BLaER1 treated with 17β-estradiol and CSF1 and Interleukin-3, amounts not matched to agents 10 nM and 100 nM (cell line): ENCODE results near the gene GOLGB1.

Experiments used
- H3K27ac ChIP-seq, 11 experiments: shearing (Covaris generic); formaldehyde crosslinking; 2 replicates each; pipeline ENCODE4 v1.8.1; 2022
- H3K27me3 ChIP-seq, 11 experiments: shearing (Covaris generic); formaldehyde crosslinking; 2 replicates each; pipeline ENCODE4 v1.8.1; 2022
- H3K36me3 ChIP-seq, 11 experiments: shearing (Covaris generic); formaldehyde crosslinking; 2 replicates each; pipeline ENCODE4 v1.8.1; 2022
- H3K4me1 ChIP-seq, 10 experiments: shearing (Covaris generic); formaldehyde crosslinking; 2 replicates each; pipeline ENCODE4 v1.8.1; 2022
- H3K4me2 ChIP-seq, 11 experiments: shearing (Covaris generic); formaldehyde crosslinking; 2 replicates each; pipeline ENCODE4 v1.8.1; 2022
- H3K4me3 ChIP-seq, 10 experiments: shearing (Covaris generic); formaldehyde crosslinking; 2 replicates each; pipeline ENCODE4 v1.8.1; 2022
- H3K9ac ChIP-seq, 11 experiments: shearing (Covaris generic); formaldehyde crosslinking; 2 replicates each; pipeline ENCODE4 v1.8.1; 2022
- H3K9me3 ChIP-seq, 11 experiments: shearing (Covaris generic); formaldehyde crosslinking; replicated peaks in 1 of 11; 2 replicates each; pipeline ENCODE4 v1.8.1; 2022
- H4K20me1 ChIP-seq, 11 experiments: shearing (Covaris generic); formaldehyde crosslinking; 2 replicates each; pipeline ENCODE4 v1.8.1; 2022
- Cebpa-rat ChIP-seq, 11 experiments: shearing (Covaris generic); IDR thresholded peaks; 2 replicates each; pipeline ENCODE4 v1.8.1; 2022

Gene GOLGB1

GRCh38 chr3:121645054-121645453 lies 104.5 kb downstream of the GOLGB1 start:
- H3K36me3 ChIP-seq, result peaks cover 68 to 86% (median 81%) of the 10 kb centered on the region in 11 experiments
- TF ChIP-seq Cebpa-rat (IDR thresholded peaks at IDR 0.05), result no peak
- no peaks in the 10 kb centered on the region for H3K4me1 ChIP-seq

GRCh38 chr3:121642601-121643314 lies 106.8 kb downstream of the GOLGB1 start:
- no peak overlapping the region for H3K9ac ChIP-seq
- no peak overlapping the region for H3K27ac ChIP-seq
- H3K4me1 ChIP-seq, result no peaks in the 10 kb centered on the region
- H4K20me1 ChIP-seq, result peaks cover 0 to 49% (median 3%) of the 10 kb centered on the region in 11 experiments; a peak in 10 of 22 replicates
- no peak overlapping the region for H3K4me2 ChIP-seq
- no peak for TF ChIP-seq Cebpa-rat (IDR thresholded peaks at IDR 0.05)
- no peaks in the 10 kb centered on the region for H3K9me3 ChIP-seq
- no peaks in the 10 kb centered on the region for H3K27me3 ChIP-seq
- peaks cover 69 to 85% (median 82%) of the 10 kb centered on the region in 11 experiments for H3K36me3 ChIP-seq
- no peak overlapping the region for H3K4me3 ChIP-seq

More at GRCh38 chr3:121645054-121645453, 104.5 kb downstream of the GOLGB1 start:
- Histone ChIP-seq H3K27me3 (no peaks in the 10 kb centered on the region), H3K9me3 (peaks cover 0 to under 1% (median 0%) of the 10 kb centered on the region in 11 experiments; a peak in 3 of 22 replicates), H3K4me2 (no peak overlapping the region), H3K4me3 (no peak overlapping the region), H4K20me1 (peaks cover 0 to 58% (median 5%) of the 10 kb centered on the region in 11 experiments; a peak in 11 of 22 replicates), H3K27ac (no peak overlapping the region), H3K9ac (no peak overlapping the region)

GRCh38 chr3:121641127-121641526 lies 108.4 kb downstream of the GOLGB1 start:
- Histone ChIP-seq H3K4me3 (no peak overlapping the region), H3K4me2 (no peak overlapping the region), H3K9ac (no peak overlapping the region), H4K20me1 (peaks cover 0 to 51% (median 3%) of the 10 kb centered on the region in 11 experiments; a peak in 9 of 22 replicates), H3K9me3 (no peaks in the 10 kb centered on the region), H3K4me1 (no peaks in the 10 kb centered on the region), H3K27ac (no peak overlapping the region), H3K27me3 (no peaks in the 10 kb centered on the region), H3K36me3 (peaks cover 80 to 92% (median 91%) of the 10 kb centered on the region in 11 experiments)
- TF ChIP-seq Cebpa-rat (IDR thresholded peaks at IDR 0.05), result no peak

- Histone ChIP-seq H4K20me1 (peaks cover 0 to 34% (median 0%) of the 10 kb centered on the region in 11 experiments; a peak in 8 of 22 replicates), H3K4me3 (no peak overlapping the region), H3K4me1 (no peaks in the 10 kb centered on the region), H3K27me3 (no peaks in the 10 kb centered on the region), H3K9me3 (no peaks in the 10 kb centered on the region), H3K36me3 (peaks cover 86 to 97% (median 96%) of the 10 kb centered on the region in 11 experiments), H3K9ac (no peak overlapping the region), H3K4me2 (no peak overlapping the region), H3K27ac (no peak overlapping the region)
- no peak for TF ChIP-seq Cebpa-rat (IDR thresholded peaks at IDR 0.05)
Observed at GRCh38 chr3:121637922-121638321, 111.6 kb downstream of the GOLGB1 start.

- no peaks in the 10 kb centered on the region for H3K4me1 ChIP-seq
- no peak overlapping the region for H3K27ac ChIP-seq
Observed at GRCh38 chr3:121630355-121630754, 119.2 kb downstream of the GOLGB1 start.

GRCh38 chr3:121629601-121630000 lies 119.9 kb downstream of the GOLGB1 start:
- Histone ChIP-seq H4K20me1 (peaks cover 0 to 6% (median 0%) of the 10 kb centered on the region in 11 experiments; a peak in 2 of 22 replicates), H3K4me1 (no peaks in the 10 kb centered on the region), H3K9me3 (no peaks in the 10 kb centered on the region), H3K27me3 (no peaks in the 10 kb centered on the region), H3K4me3 (no peak overlapping the region), H3K4me2 (no peak overlapping the region), H3K9ac (no peak overlapping the region), H3K27ac (no peak overlapping the region), H3K36me3 (peaks cover 47 to 68% (median 54%) of the 10 kb centered on the region in 11 experiments)
- no peak for TF ChIP-seq Cebpa-rat (IDR thresholded peaks at IDR 0.05)

More at GRCh38 chr3:121630355-121630754, 119.2 kb downstream of the GOLGB1 start:
- no peak overlapping the region for H3K9ac ChIP-seq
- H3K4me3 ChIP-seq, result no peak overlapping the region
- peaks cover 0 to 6% (median 0%) of the 10 kb centered on the region in 11 experiments; a peak in 2 of 22 replicates for H4K20me1 ChIP-seq
- no peak overlapping the region for H3K4me2 ChIP-seq
- peaks cover 54 to 75% (median 61%) of the 10 kb centered on the region in 11 experiments for H3K36me3 ChIP-seq
- H3K27me3 ChIP-seq, result no peaks in the 10 kb centered on the region
- H3K9me3 ChIP-seq, result no peaks in the 10 kb centered on the region
- TF ChIP-seq Cebpa-rat (IDR thresholded peaks at IDR 0.05), result no peak

GRCh38 chr3:121627622-121628021 lies 121.9 kb downstream of the GOLGB1 start:
- H3K36me3 ChIP-seq, result peaks cover 27 to 48% (median 34%) of the 10 kb centered on the region in 11 experiments
- H3K27me3 ChIP-seq, result no peaks in the 10 kb centered on the region
- no peak overlapping the region for H3K27ac ChIP-seq
- TF ChIP-seq Cebpa-rat (IDR thresholded peaks at IDR 0.05), result no peak
- H3K4me2 ChIP-seq, result no peak overlapping the region
- no peaks in the 10 kb centered on the region for H3K4me1 ChIP-seq
- no peak overlapping the region for H3K9ac ChIP-seq
- H3K9me3 ChIP-seq, result no peaks in the 10 kb centered on the region
- H4K20me1 ChIP-seq, result no peaks in the 10 kb centered on the region; a peak in 1 of 22 replicates
- H3K4me3 ChIP-seq, result no peak overlapping the region

- Histone ChIP-seq H3K9me3 (no peaks in the 10 kb centered on the region), H3K36me3 (peaks cover 23 to 44% (median 30%) of the 10 kb centered on the region in 11 experiments), H3K27ac (no peak overlapping the region), H3K9ac (no peak overlapping the region), H3K4me1 (no peaks in the 10 kb centered on the region), H3K4me2 (no peak overlapping the region), H3K4me3 (no peak overlapping the region), H3K27me3 (no peaks in the 10 kb centered on the region), H4K20me1 (no peaks in the 10 kb centered on the region; a peak in 1 of 22 replicates)
- TF ChIP-seq Cebpa-rat (IDR thresholded peaks at IDR 0.05), result no peak
Observed at GRCh38 chr3:121627211-121627610, 122.3 kb downstream of the GOLGB1 start.

GRCh38 chr3:121626495-121626894 lies 123.0 kb downstream of the GOLGB1 start:
- Histone ChIP-seq H4K20me1 (no peaks in the 10 kb centered on the region), H3K36me3 (peaks cover 16 to 37% (median 23%) of the 10 kb centered on the region in 11 experiments), H3K4me1 (no peaks in the 10 kb centered on the region; a peak in 1 of 20 replicates), H3K9ac (no peak overlapping the region), H3K27me3 (no peaks in the 10 kb centered on the region), H3K4me3 (no peak overlapping the region), H3K9me3 (no peaks in the 10 kb centered on the region), H3K27ac (no peak overlapping the region), H3K4me2 (no peak overlapping the region)
- TF ChIP-seq Cebpa-rat (IDR thresholded peaks at IDR 0.05), result no peak
